Inflammatory macrophage treated with lipopolysaccharide for 1 hour (primary cell): ENCODE measurements around the gene SRGAP3.
"Not testable (repeated sequence)": the region's sequence is repeated elsewhere in the genome, so short reads cannot be mapped to it uniquely, and the experiment has no call there.

ENCODE experiments used
- DNase-seq, 2 donors: peaks; one replicate each; pipeline ENCODE4 v3.0.0-alpha.2; 2020 to 2022

SRGAP3 gene

DNA sequence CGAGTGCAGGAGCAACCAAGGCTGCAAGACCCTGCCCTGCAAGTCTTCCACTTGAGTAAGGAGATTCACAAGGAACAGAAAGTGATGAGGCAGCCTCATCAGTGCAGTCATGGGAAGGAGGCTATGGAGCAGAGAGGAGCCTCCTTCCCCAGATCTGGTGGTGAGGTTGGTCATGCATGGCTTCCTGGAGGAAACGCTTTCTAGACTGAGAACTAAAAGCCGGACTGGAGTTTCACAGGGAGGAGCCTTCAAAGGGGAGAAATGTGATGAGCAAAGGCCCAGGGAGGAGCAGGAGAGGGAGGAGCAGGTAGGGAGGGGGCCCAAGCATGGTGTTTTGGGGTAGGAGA lies 139.9 kb downstream of the SRGAP3 start:
- peak; percentile 21 to 47 for DNase-seq

GRCh38 chr3:9108876-9109567 lies 140.4 kb downstream of the SRGAP3 start:
- DNase-seq, result no peak

DNA sequence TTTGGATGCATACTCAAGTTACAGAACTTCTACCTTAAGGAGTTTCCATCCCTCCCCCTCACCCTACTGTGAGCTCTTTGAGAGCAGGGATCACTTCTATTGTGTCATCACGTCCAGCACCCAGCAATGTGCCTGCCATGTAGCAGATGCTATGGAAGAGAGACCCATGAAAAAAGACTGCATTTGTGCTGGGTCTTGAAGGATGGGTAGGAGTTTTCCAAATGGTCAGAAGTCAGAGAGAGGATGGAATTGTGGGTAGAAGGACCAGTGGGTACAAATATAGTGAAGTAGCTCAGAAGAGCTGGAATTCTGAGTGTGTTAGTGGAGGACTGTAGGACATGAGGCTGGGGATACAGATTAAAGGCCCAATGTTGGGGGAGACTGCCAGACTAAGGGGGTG lies 141.7 kb downstream of the SRGAP3 start:
- no peak for DNase-seq

DNA sequence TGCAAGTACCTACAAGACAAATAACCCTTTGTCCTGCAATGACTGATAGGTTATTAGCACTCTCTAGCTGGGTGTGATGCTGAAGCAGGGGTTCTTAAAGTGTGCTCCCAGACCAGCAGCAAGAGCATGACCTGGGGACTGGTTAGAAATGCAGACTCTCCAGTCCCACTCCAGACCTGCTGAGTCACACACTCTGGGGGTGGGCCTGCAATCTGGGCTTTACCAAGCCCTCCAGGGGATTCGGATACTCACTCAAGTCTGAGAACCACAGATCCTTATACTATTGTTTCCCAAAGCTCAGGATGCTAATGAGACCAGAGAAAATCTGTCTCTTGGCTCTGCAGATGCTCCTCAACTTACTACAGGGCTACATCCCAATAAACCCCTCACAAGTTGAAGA lies 144.0 kb downstream of the SRGAP3 start:
- DNase-seq, result no peak

DNA sequence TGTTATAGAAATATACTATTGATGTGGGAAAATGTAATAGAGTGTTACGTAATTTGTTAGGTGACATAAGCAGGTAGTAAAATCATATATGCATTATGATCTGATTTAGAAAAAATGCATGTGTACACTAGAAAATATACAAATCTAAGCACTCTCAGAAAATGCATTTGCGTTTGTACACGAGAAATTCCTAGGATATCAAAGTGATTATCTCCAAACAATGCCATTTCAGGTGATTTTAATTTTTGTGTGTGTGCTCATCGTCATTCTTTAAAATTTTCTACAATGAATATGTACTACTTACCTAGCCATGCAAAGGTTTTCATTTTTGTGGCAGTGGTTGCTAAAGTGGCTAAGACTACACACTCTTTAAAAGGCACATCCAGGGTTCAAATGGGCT lies 145.3 kb downstream of the SRGAP3 start:
- no peak for DNase-seq

GRCh38 chr3:9102240-9102981 lies 147.0 kb downstream of the SRGAP3 start:
- no peak for DNase-seq

DNA sequence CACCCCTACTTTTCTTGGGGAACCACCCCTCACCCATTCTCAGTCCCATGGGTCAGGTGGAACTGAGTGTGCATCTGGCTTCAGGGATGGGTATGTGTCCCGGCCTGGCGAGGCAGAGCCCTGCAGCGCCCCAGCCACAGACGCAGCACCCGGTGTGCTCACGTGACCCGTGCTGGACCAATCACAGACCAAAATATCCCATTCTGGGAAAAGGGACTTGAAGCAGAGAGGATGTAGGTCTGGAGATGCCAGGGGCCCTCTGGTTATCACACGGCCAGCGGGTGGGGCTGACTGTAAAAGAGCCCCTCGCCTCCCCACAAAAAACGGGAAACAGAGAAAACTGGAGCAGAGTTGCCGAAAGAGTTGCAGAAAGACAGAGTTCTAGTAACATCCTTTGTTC lies 148.2 kb downstream of the SRGAP3 start:
- no peak for DNase-seq

DNA sequence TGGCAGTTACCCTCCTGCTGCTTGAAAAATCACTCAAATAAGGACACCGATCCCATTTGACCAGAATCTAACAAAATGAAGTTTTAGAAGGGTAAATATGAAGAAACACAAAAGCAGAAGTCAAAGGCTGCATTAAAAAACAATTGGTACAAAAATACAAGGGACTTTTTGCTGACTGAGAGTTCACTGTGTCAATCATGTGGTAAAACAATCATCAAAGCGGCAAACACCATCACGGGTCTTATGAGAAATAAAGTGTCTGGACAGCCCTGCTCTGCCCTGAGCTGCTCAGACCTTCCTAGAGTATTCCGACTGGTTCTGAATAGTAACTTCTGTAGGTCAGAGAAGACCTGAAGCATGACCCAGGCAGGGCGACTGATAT lies 148.9 kb downstream of the SRGAP3 start:
- DNase-seq, result peak; percentile 62 to 84

GRCh38 chr3:9099702-9100512 lies 149.5 kb downstream of the SRGAP3 start:
- DNase-seq, result no peak

- no peak for DNase-seq
Observed at GRCh38 chr3:9098716-9099675, 150.4 kb downstream of the SRGAP3 start.

DNA sequence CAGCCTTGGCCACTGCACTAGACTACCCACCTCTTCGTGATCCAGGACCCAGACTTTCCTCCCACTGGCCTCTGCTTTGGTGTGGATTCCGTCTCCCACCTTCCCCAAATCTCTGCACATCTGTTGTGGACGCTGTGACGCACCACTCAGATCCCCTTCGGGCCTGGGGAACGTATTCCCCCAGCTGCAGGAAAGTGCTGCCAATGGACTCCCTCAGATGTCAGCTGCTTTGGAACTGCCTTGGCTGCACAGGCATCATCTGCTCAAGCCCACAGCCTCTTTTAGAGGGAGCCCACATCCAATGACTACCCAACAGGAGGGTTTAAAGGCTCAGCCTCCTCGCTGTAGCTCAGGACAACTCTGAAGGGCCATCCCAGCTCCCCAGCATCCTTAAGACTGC lies 152.0 kb downstream of the SRGAP3 start:
- no peak for DNase-seq

DNA sequence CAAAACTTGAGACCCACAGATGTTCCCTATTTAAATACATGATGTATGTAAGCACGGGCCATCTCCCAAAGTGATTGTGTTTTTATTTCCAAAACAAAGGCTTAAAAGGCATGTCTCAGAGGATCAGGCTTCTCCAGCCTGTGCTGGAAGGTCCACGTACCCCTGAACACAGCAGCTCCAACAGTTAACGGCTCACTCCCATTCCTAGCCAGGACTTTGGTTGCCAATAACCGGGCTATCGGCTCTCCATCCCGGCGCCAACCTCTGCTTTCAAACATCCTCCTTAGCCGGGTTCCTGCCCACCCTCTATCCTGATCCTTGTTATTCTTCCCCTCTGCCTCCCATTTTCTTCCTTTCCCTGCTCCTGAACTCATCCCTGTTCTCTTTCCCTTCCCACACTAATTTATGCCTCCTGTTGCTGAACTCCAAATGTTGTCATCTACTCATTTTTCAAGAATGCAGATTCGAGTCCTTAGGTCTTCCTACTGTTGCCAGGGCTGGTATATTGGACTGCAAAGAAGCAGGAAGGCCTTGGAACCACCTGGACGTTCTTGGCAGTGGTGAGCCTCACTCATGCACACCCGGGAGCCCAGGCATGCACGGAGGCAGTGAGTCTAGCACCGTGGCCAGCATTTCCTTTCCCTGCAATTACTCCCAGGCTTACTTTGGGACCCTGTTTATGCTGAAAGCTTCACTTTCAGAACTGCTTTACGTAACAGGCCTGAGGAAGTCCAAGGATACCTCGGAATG lies 157.8 kb downstream of the SRGAP3 start:
- DNase-seq, result no peak

DNA sequence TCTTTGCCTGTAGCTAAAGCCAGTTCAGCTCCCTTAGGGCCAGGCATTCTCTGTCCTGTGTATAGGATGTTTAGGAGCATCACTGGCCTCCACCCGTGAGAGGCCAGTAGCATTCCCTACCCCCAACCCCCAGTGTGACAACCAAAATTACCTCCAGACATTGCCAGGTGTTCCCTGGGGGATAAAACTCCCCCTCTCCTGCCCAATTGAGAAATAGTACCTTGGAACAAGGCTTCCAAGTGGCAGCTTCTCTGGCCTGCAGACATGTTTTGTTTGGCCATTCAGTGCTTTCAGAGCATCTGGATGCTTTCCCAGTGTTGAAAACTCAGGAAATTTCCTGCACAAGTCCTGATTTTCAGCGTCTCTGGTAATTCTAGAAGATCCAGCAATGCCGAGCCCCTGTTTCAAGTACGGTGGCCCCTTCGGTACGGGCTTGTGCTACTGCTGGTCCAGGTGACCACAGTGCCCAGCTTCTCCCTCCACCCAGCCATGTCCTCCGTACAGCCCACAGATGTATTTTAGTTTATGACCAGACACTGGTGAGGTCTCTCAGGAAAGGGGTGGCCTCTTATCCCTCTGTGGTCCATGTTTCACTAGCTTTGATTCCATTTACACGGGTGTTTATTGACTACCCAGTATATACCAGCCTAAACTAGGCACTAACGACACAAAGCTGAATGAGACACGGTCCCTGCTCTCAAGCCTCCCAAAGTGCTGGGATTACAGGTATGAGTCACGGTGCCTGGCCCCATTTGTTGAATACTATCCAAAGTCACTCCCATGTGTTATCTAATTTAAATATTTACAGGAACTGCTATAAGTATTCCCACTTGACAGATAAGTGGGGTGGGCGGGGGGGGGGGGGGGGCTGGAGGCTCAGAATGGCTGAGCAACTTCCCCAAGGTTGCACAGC lies 160.7 kb downstream of the SRGAP3 start:
- no peak for DNase-seq

DNA sequence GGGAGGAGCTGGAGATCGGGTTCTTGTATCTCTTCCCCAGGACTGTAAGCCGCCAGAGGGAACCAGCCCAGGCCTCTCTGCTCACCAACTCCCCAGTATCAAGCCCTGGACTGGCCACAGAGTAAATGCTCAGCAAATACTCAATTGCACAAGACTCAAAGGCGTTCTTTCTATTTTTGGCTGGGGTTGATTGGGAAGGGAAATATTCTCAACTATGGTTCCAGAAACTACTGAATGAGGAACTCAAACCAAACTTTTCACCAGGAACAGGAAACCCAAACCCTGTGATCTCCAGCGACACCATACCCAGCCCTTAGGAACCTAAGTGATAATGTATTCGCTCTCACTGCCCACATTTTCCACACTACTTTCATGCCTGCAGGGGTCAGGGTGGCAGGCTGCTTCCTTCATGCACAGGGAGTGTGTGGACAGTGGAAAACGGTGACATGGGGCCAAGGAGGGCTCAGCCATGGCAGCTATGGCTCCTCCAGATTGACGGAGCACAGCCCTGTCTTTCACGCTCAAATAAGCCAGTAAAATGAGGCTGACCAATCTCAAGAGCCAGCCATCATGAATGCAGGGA lies 161.5 kb downstream of the SRGAP3 start:
- DNase-seq, result peak; percentile 67 to 82

DNA sequence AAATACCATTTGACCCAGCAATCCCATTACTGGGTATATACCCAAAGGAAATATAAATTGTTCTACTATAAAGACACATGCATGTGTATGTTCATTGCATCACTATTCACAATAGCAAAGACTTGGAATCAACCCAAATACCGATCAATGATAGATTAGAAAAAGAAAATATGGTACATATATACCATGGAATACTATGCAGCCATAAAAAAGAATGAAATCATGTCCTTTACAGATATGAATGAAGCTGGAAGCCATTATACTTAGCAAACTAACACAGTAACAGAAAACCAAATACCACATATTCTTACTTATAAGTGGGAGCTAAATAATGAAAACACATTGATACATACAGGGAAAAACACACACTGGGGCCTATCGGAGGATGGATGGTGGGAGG lies 164.0 kb downstream of the SRGAP3 start:
- DNase-seq, result not testable (repeated sequence)

GRCh38 chr3:9081184-9081818 lies 168.1 kb downstream of the SRGAP3 start:
- DNase-seq, result peak; percentile 21 to 23

GRCh38 chr3:9080163-9080562 lies 169.3 kb downstream of the SRGAP3 start:
- peak; percentile 67 to 86 for DNase-seq

DNA sequence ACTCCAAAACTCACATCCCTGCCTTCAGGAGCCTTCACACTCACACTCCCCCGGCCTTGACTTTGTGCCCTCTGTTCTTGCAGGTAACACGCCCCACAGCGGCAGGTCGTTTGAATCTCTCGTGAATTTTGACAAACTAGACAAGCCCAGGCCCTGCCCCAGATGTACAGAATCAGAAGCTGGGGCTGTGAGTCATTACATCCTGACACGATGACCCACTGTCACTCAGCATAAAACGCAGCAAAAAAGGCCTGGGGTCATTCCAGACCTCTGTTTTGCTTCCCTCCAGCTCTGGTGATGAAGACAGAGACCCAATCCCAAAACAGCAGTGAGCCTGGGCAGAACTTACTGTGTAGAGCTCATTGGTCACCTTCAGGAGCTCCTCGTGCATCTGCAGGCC lies 169.8 kb downstream of the SRGAP3 start:
- peak; percentile 29 to 45 for DNase-seq

- DNase-seq, result no peak
Observed at GRCh38 chr3:9078561-9079240, 170.7 kb downstream of the SRGAP3 start.
